Sciatic nerve (tissue), 2 donors: ENCODE data around the gene AP4S1. TPM values are rescaled to one million over a fixed set of nuclear protein-coding genes. Genes with fewer than 3 reads are reported as not detected.

Experiments
- ATAC-seq: fragments of 200-7000 bp; cut with Tn5 transposase; one replicate; pipeline ENCODE4 v1.9.1; 2020; ENCODE audit warnings: mild to moderate bottlenecking, moderate library complexity
- DNase-seq: peaks from one replicate; pipeline ENCODE4 v3.0.0-alpha.2; 2020; ENCODE audit warnings: low spot score
- intact Hi-C: fragments of 100-400 bp; cut with DNase I; formaldehyde crosslinking; loops from one replicate; pipeline ENCODE4 v1.14.2; 2022
- microRNA-seq: library from miRNA; unstranded; fragments of <30 nt; microRNA quantifications from one replicate; pipeline ENCODE4 v1.2.0, GENCODE V29; 2020
- total RNA-seq: library from RNA; stranded (reverse); fragmentation: NEBNext Ultra II Directional; extraction: Animal tissue kit (Norgen Biotek cat#: 25700); gene quantifications from one replicate; pipeline ENCODE4 v1.2.1, GENCODE V29; 2021
- donor health status: DM: no; HTN: no; CAD: no.
- donor health status: DM: no; HTN: no; CAD: no.

AP4S1 gene
- total RNA-seq, 1 donor from 2014 or later = 13.3 TPM

DNA sequence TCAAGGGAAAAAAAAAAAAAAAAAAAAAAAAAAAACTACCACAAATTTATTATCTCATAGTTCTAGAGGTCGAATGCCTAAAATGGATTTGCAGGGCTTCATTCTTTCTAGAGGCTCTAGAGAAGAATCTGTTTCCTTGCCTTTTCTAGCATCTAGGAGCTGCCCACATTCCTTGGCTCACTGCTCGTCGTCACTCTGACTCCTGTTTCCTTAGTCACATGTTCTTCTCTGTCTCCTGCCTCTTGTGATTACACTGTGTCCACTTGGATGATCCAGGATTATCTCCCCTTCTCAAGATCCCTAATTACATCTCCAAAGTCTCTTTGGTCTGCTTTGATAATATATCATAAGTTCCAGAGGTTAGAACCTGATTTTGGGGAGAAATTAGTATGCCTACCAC, 93.4 kb downstream of the AP4S1 start:
- intact Hi-C loops = no loop called here
- ATAC-seq (no peak), DNase-seq (no peak)

DNA sequence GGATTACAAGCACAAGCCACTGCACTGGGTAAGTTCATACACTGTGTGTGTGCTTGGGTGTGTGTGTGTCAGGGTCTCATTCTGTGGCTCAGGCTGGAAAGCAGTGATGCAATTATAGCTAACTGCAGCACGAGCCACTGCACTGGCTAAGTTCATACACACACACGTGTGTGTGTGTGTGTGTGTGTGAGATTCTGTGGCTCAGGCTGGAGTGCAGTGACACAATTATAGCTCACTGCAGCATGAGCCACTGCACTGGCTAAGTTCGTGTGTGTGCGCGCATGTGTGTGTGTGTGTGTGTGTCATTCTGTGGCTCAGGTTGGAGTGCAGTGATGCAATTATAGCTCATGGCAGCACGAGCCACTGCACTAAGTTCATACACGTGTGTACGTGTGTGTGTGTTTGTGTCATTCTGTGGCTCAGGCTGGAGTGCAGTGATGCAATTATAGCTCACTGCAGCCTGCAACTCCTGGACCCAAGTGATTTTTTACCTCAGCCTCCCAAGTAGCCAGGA, 96.7 kb downstream of the AP4S1 start:
- ATAC-seq = no peak
- intact Hi-C loops = no loop called here
- no peak for DNase-seq

GRCh38 chr14:31122921-31123320, 97.5 kb downstream of the AP4S1 start:
- ATAC-seq (no peak), DNase-seq (no peak)
- intact Hi-C loops = no loop called here

DNA sequence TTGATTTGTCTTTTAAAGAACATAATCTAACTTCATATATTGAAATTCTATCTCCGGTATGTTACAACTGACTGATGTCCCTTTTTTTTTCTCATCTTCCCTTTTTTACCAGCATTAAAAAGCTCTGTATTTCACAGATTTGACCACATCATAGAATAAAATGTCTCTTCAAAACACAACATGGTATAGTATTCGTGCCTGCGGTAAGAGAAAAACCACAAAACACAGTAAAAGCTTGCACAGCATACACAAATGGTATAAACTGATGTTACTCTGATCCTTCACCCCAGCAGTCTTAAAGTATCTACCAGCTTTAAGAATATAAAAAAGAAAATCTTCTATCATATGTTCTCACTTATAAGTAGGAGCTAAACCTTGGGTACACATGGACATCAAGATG, 98.7 kb downstream of the AP4S1 start:
- ATAC-seq = no peak
- DNase-seq = no peak
- intact Hi-C loops = no loop called here

DNA sequence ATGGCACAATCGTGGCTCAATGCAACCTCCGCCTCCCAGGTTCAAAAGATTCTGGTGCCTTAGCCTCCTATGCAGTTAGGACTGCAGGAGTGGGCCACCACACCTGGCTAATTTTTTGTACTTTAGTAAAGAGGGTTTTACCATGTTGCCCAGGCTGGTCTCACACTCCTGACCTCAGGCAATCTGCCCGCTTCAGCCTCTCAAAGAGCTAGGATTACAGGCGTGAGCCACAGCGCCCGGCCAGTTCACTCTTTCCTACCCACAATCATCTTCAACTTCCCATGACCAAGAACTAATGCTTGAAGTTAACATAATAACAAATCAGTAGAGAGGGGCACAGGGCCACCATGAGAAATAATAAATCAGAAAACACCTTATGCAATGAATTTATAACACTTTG, 99.8 kb downstream of the AP4S1 start:
- intact Hi-C loops = no loop called here
- DNase-seq = no peak
- no peak for ATAC-seq

DNA sequence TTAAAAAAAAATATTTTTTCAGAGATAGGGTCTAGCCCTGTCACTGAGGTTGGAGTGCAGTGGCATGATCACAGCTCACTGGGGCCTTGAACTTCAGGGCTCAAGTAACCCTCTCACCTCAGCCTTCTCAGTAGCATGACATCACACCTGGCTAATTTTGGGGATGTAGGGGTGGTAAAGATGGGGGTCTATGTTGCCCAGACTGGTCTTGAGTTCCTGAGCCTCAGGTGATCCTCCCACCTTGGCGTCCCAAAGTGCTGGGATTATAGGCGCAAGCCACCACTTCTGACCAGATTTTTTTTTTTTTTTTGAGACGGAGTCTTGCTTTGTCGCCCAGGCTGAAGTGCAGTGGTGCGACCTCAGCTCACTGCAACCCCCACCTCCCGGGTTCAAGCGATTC, 101.2 kb downstream of the AP4S1 start:
- DNase-seq = no peak
- no peak for ATAC-seq
- intact Hi-C loops = no loop called here

GRCh38 chr14:31127690-31128089, 102.2 kb downstream of the AP4S1 start:
- intact Hi-C loops = no loop called here
- DNase-seq (no peak), ATAC-seq (no peak)

DNA sequence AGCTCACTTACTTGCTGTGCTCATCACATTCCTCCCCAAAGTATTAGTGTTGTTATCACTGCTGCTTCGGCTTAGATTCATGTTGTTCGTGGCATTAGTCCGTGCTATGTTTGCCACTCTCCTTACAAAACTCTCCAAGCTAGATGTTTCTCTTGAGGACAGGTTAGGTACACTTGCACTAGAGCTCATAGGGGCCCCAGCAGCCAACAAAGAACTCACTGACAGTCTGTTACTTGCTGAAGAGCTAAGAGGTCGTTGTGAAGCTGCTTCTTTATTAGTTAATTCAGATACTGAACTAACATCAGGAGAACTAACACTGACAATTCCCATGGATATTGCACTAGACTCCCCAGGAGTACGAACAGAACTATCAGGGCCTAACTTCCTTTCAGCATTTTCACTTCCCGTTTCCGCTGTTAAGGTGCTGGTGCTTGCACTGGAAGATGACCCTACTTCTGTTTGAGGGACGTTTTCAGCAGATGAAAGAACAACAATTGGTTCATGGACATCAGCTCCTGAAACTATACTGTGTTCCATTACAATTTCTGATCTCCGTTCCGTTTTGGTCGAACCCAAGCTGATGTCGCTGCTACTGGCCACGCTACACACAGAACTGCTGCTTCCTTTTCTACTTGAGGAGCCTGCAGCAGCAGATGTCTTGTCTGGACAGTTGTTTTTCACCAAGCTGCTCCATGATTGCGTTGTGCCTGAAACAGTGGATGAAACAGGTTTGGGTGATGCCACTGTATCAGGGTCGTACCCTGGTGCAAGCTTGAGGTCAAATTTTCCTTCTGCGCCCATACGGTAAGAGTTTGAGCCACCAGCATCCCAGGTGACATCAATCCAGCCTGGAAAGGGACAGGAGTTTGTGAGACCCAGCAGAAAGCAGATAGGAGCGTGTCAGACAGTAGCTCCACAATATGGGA, 103.4 kb downstream of the AP4S1 start:
- DNase-seq (no peak), ATAC-seq (no peak)
- intact Hi-C loops = no loop called here

GRCh38 chr14:31133133-31133532, 107.7 kb downstream of the AP4S1 start:
- intact Hi-C loops = no loop called here
- DNase-seq (no peak), ATAC-seq (no peak)

DNA sequence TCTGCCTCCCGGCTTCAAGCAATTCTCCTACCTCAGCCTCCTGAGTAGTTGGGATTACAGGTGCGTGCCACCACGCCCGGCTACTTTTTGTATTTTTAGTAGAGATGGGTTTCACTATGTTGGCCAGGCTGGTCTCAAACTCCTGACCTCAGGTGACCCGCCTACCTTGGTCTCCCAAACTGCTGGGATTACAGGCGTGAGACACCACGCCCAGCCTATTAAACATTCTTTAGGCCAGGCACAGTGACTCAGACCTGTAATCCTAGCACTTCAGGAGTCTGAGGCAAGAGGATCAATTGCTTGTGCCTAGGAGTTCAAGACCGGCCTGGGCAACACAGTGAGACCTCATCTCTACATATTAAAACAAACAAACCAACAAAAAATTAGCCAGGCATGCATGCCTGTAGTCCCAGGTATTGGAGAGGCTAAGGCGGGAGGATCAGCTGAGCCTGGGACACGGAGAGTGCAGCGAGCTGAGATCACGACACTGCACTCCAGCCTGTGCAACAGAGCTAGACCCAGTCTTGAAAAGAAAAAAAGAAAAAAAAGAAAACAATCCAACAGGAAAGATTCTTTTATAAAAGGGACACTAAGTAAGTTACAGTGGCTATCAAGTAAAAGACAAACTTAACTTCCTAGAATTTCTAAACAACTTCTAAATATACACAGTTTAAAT, 111.9 kb downstream of the AP4S1 start:
- ATAC-seq = no peak
- intact Hi-C loops = no loop called here
- no peak for DNase-seq

DNA sequence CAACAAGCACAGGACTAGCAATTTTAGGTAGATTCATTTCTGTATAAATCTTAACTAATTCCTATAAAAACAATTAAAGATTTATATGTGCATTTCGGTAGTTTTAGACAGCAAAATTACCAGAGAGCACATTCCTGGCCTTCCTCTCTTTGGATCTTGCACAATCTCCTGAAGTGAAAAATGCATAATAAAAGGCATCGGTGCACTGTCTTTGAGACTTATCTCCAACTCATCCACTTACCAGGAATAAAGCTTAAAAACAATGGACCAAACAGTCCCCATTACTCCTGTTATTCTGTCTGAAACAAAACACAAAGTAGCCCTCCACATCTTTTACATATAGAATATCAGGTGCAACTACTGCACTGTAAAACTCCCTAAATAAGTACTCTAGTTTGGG, 112.9 kb downstream of the AP4S1 start:
- no peak for DNase-seq
- ATAC-seq = no peak
- intact Hi-C loops = no loop called here

DNA sequence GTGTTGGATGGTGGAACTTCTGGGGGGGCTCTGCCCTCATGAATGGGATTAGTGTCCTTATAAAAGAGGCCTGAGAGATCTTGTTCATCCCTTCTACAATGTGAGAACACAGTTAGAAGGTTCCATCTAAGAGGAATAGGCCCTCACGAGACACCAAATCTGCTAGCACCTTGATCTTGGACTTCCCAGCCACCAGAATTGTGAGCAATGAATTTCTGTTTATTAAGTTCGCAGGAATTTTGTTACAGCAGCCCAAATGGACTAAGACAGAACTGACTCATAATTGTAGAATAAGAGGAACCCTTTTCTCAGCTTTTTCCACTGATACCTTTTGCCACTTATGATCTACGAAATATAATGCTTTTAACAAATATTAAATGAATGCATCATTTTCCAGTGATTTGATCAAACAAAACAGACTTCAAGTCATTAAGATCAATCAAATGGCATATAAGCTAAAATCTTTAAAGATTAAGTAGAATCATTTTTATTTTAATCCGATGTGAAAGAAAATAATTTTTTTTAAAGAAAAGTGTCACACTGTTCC, 113.9 kb downstream of the AP4S1 start:
- no peak for ATAC-seq
- no peak for DNase-seq
- intact Hi-C loops = no loop called here

DNA sequence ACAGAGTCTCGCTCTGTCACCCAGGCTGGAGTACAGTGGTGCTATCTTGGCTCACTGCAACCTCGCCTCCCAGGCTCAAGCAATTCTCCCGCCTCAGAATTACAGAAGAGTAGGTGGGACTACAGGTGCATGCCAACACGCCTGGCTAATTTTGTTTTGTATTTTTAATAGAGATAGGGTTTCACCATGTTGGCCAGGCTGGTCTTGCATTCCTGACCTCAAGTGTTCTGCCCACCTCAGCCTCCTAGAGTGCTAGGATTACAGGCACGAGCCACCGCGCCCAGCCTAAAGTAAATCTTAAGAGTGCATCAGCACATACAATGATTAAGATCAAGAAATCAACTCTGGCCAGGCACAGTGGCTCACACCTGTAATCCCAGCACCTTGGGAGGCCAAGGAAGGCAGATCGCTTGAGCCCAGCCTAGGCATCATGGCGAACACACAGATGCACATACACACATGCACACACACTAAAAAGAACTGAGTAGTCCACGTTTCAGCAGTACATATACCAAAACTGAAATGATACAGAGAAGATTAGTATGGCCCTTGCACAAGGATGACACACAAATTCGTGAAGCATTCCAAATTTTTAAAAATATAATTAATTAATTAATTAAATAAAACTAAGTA, 117.1 kb downstream of the AP4S1 start:
- DNase-seq (no peak), ATAC-seq (no peak)
- intact Hi-C loops = no loop called here

Small RNA genes lying within 50 kb of the gene (microRNA-seq; reads per million reads assigned to microRNA genes)
- 40.5 reads per million, percentile 43 among the genes with 10 or more reads in this experiment for gene MIR624

Other genes with a start within 250 kb of the AP4S1 start
- 5.3 TPM for gene COCH, start 151.1 kb upstream of the AP4S1 start, total RNA-seq
- 50.1 TPM for gene STRN3, start 730 bp downstream of the AP4S1 start, total RNA-seq
- gene HECTD1, start 182.1 kb downstream of the AP4S1 start, total RNA-seq = 193 TPM